ENCODE measurements around the gene ALG6.

DNA sequence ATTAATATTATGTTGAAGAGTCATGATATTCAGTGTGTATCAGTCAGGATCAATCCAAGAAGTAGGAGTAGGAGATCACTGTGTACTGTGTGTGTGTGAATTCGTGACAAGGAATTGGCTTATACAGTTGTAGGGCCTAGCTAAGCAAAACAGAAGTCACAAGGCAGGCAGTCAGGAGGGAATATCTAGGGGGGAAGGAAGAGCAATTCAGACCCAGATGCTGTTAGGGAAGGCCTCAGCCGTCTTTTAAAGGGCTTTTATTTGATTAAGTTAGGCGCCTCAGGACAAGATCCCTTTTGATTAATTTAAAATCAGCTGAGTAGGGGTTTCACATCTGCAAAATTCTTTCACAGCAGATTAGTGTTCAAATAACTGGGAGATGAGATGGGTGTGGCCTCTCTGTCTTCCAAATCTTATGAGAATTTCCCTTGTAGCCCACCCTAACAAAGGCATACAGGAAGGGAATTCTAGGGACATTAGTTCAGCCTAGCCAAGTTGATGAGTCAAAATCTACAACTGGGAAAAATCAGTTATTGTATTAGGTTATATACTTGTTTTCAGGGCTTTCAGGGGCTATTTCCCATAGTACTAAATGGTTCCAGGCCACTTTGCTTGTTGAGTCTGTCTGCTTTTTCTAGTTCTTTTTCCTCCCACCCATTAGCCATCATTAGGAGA lies 47.4 kb downstream of the ALG6 start:
- TF ChIP-seq, protein P1, sequence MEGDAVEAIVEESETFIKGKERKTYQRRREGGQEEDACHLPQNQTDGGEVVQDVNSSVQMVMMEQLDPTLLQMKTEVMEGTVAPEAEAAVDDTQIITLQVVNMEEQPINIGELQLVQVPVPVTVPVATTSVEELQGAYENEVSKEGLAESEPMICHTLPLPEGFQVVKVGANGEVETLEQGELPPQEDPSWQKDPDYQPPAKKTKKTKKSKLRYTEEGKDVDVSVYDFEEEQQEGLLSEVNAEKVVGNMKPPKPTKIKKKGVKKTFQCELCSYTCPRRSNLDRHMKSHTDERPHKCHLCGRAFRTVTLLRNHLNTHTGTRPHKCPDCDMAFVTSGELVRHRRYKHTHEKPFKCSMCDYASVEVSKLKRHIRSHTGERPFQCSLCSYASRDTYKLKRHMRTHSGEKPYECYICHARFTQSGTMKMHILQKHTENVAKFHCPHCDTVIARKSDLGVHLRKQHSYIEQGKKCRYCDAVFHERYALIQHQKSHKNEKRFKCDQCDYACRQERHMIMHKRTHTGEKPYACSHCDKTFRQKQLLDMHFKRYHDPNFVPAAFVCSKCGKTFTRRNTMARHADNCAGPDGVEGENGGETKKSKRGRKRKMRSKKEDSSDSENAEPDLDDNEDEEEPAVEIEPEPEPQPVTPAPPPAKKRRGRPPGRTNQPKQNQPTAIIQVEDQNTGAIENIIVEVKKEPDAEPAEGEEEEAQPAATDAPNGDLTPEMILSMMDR (conservative IDR thresholded peaks at IDR 0.05 in 1 of 2, IDR thresholded peaks at IDR 0.05 in 1 of 2; ENCODE audit: low read depth in 1 of 2, low read length in 2 of 2) = no peak
- TF ChIP-seq EZH2 (IDR thresholded peaks at IDR 0.05; ENCODE audit: low read length, missing control alignments) = no peak
